ENCODE results near the gene GPR78. TPM values are rescaled to one million over a fixed set of nuclear protein-coding genes. Genes with fewer than 3 reads are reported as not detected.
"Not testable (repeated sequence)": the region's sequence is repeated elsewhere in the genome, so short reads cannot be mapped to it uniquely, and the experiment has no call there.

The GPR78 gene
- total RNA-seq, 1 donor from 2014 or later = not detected

DNA sequence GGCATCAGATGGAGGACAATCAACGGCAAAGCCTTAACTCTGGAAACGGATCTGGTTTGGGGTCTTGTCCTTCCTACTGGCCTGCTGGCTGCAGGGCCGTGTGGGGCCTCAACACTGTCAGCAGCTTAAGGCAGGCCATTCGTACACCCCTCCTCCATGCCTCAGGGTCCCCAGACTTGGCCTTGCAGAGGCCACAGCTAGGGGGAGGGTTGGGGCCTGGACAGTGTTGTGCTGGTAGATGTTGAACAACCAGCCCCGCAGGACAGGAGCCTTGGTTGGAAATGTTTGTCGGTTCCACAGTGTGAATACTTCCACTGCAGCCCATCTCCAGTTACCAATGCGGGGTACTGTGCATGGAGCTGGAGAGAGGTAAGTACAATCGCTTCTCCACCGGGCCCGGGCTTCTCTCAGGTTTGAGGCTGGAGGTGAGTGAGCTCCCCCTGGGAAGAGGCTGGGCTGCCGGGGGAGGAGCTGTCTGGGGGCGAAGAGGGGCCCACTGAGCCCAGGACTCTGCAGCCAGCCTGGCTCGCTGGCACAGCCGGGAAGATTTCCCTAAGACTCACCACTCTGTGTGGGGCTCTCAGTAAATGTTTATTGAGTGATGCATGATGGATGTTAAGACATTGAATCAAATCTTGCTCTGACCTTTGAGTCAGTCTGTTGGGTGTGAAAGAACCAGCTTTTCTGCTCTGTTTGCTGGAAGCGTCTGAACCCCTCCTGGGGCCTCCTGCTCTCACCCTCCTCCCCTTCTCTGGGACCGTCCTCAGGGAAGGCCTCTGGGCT, 19.7 kb upstream of the GPR78 start:
- DNase-seq (ENCODE audit: low read depth) = no peak

DNA sequence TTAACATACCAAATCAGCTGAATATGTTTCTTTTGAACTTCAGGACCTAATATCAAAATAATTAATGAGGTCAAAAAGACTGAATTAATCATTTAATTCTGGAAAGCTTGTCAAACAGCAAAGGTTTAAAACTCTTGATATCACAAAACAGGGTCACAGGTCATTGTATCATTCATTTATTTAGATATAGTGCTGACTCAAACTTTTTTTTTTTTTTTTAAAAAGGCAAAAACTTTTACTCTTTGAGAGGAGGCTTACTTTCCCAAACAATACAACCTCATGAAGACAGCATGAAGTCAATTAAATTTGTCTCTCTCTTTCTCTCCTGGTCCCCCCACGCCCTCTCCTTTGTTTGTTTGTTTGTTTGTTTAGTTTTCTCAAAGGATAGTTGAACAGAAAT, 15.6 kb upstream of the GPR78 start:
- DNase-seq (ENCODE audit: low read depth) = no peak

DNA sequence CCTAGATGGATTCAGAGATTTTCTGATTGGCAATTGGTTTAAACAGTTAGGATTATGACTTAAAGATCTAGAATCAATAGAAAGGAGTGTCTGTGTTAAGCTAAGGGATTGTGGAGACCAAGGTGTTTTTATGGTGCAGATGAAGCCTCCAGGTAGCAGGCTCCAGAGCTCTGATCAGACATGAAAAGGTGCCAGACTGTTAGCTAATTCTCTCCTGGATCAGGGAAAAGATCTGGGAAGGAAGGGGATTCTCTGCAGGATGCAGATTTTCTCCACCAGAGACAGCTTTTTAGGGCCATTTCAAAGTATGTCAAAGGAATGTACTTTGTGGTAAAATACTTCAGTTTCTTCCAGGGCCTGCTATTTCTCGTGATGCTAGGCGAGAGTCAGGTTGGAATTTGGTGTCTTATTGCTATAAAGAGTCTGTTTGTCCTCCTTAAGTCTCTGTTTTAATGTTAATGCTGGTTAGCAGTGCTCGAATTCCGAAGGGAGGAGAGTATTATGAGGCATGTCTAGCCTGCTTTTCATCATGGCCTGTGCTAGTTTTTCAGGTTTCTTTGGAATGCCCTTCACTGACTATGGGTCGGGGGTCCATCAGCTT, 12.0 kb upstream of the GPR78 start:
- DNase-seq (ENCODE audit: low read depth) = no peak

DNA sequence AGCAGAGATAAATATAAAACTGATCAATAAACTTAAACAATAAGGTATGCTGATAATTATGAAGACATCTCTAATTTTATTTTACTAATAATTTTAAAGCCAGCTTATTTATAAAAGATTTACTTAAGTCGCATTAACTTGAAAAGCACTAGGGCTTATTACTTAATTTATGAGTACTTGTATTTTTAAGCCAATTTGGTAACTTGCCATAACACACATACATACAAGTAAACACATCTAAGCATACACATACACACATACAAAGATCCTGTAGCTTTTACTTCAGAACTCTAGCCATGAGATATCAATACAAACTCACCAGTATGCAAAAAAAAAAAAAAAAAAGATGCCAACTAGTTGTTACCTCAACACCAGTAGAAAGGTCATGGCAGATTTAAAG, 10.0 kb upstream of the GPR78 start:
- no peak for DNase-seq (ENCODE audit: low read depth)

DNA sequence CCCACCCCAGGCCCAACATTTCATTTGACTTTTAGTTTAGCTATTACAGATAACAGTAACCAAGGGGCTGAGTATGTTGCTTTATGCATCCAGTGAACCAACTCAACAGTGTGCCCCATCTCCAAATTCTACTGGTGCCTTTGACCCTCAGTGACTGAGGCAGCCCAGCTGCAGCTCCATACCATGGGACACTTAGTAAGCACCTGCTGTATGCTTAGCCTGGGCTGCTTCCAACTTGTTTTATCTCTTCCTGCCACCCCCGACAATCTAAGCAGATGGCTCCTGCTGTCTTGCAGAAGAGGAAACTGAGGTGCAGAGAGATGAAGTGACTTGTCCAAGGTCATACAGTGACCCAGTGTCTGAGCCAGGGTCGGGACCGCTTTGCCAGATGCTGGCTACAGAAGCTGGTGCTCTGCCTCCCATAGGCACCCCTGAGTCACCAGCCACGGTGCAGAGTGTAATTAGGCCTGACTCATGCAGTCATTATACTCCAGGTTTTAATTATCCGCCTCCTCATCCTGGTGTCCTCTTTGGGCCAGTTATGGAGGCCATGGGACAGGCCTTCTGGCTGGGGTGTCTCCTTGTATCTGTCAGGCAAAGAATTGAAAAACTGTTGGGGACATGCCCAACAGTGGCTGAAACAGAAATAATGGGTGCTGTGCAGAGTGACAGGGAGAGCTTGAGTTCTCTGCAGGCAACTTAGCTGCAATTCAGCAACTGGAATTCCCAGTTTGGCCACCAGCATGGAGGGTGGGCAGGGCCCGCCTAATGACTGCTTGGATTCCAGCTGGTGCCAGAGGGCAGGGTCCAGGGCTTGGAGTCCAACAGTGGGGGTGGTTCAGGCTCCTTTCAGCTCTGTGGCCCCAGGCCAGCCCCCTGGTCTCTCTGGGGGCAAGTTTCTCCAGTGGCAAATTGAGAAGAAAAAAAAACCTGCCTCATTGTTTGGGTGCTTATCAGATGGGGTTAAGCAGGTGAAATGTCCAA, 8.2 kb upstream of the GPR78 start:
- no peak for DNase-seq (ENCODE audit: low read depth)

GRCh38 chr4:8573266-8573665, 6.9 kb upstream of the GPR78 start:
- DNase-seq (ENCODE audit: low read depth) = no peak

GRCh38 chr4:8574796-8575370, 5.3 kb upstream of the GPR78 start:
- no peak for DNase-seq (ENCODE audit: low read depth)

- no peak for DNase-seq (ENCODE audit: low read depth)
These were observed 4.7 kb upstream of the GPR78 start for GRCh38 chr4:8575457-8575856.

DNA sequence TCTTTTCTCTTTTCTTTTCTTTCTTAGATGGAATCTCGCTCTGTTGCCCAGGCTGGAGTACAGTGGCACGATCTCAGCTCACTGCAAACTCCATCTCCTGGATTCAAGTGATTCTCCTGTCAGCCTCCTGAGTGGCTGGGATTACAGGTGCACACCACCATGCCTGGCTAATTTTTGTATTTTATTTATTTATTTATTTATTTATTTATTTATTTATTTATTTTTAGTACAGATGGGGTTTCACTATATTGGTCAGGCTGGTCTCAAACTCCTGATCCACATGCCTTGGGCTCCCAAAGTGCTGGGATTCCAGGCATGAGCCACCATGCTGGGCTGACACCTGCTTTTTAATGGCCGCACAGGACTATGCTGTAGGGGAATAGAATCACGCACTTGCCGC, 3.6 kb upstream of the GPR78 start:
- not testable (repeated sequence) for DNase-seq (ENCODE audit: low read depth)

- DNase-seq (ENCODE audit: low read depth) = no peak
These were observed 3.1 kb upstream of the GPR78 start for GRCh38 chr4:8577046-8577445.

DNA sequence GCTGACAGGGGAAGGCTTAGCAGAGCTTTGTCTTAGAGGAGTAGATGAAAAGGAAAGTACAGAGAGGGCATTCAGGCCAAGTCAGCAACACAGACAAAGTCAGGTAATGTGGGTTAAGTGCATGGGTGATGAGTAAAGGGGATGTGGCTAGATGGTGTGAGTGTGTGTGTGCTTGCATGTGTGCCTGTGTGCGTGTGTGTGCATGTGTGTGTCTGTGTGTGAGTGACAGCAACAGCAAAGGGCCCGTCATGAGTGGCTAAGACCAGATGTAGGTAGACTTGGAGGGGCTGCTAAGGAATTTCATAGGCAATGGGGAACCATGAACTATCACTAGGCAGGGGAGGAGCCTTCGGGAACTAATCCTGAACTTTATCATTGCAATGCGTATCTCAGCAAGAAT, 2.2 kb upstream of the GPR78 start:
- no peak for DNase-seq (ENCODE audit: low read depth)

GRCh38 chr4:8578717-8579116, 1.5 kb upstream of the GPR78 start:
- no peak for DNase-seq (ENCODE audit: low read depth)

DNA sequence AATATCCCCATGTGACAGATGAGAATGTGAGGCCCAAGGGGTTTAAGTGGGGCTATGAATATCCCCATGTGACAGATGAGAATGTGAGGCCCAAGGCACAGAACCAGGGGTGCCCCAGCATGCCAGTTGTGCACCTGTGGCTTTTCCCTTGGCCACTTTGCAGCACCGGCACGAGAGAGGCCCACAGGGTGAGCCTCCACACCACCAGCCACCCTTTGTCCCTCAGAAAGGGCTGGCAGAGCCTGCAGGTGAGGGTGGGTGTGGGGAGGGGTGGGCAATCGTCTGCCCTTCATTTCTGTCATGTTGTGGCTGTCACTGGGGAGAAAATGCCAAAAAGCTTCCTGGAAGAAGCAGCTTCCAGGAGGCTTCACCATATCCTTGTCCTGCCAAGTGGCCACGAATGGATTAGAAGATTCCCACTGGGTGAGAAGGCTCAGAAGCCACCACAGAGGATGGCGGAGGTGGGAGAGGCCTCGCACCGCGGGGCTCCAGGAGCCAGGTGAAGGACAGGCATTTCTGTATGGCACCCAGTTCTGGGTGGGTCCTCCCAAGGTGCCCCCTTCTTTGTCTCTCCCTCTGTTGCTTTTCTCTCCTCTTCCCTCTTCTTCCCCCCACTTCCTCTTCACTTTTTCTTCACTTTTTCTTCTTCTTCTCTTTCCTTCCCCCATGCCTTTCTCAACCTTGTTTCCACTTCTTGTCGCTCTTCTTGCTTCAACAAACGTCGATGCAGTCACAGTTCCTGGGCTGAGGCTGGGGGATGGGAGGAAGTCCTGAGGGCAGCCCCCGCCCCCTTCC, 469 bp upstream of the GPR78 start:
- DNase-seq (ENCODE audit: low read depth) = no peak

DNA sequence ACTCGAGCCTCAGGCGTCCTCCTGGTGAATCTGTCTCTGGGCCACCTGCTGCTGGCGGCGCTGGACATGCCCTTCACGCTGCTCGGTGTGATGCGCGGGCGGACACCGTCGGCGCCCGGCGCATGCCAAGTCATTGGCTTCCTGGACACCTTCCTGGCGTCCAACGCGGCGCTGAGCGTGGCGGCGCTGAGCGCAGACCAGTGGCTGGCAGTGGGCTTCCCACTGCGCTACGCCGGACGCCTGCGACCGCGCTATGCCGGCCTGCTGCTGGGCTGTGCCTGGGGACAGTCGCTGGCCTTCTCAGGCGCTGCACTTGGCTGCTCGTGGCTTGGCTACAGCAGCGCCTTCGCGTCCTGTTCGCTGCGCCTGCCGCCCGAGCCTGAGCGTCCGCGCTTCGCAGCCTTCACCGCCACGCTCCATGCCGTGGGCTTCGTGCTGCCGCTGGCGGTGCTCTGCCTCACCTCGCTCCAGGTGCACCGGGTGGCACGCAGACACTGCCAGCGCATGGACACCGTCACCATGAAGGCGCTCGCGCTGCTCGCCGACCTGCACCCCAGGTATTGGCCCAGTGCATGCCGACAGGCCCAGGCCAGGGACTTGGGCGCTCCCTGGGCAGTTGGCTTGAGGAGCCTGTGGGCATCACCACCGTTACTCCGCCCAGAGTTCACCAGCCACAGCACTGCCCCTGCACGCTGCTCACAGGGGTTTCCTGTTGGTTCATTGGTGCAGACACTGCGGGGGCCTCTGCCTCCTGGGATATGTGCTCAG, 1.1 kb downstream of the GPR78 start:
- DNase-seq (ENCODE audit: low read depth) = no peak

- DNase-seq (ENCODE audit: low read depth) = no peak
These were observed 1.8 kb downstream of the GPR78 start for GRCh38 chr4:8582016-8582415.

DNA sequence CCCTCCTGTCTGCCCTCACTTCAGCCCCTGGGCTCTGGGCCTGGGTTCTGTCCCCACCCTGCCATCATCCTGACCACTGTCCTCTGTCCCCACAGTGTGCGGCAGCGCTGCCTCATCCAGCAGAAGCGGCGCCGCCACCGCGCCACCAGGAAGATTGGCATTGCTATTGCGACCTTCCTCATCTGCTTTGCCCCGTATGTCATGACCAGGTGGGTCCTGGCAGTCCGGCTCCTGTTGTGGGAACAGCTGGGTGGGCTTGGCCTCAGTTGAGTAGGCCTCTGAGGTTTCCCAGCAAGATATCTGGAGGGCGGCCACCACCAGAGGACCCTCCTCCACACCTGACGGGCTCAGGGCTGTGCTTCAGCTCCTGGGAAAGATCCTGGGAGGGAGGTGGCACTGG, 2.2 kb downstream of the GPR78 start:
- no peak for DNase-seq (ENCODE audit: low read depth)

DNA sequence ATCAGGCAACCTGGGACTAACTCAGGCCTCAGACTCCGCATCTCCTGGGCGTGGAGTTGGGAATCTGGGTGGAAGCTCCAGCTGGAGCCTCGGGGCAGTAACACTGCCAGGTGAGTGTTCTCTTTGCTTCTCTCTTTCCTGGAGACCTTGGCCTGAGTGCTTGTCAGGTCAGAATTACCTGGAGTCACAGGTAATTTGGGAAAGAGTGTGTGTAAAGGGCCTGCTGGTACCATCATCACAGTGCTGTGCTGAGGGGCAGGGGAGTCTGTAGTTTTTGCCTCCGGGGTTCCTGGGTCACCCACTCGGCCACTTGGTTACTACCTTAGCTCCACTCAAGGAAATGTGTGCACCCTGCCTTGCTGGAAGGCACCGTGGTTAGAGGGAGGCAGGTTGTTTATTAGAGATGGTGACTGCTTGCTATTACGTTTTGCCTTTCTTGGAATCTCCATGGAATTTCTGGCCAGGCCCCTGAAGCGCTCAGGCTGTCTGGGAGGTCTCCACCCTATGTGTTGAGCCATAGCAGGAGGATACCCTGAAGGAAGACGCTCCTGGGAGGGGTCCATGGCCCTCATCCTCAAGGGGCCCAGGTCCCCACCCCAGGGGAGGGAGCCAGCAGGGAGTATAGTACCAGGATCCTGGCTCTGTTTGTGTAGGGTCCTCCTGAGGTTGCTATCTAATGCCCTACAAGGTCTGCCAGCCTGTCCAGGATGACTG, 2.9 kb downstream of the GPR78 start:
- DNase-seq (ENCODE audit: low read depth) = no peak

- no peak for DNase-seq (ENCODE audit: low read depth)
These were observed 3.4 kb downstream of the GPR78 start for GRCh38 chr4:8583655-8584025.

GRCh38 chr4:8585186-8585585, 5.0 kb downstream of the GPR78 start:
- DNase-seq (ENCODE audit: low read depth) = no peak

DNA sequence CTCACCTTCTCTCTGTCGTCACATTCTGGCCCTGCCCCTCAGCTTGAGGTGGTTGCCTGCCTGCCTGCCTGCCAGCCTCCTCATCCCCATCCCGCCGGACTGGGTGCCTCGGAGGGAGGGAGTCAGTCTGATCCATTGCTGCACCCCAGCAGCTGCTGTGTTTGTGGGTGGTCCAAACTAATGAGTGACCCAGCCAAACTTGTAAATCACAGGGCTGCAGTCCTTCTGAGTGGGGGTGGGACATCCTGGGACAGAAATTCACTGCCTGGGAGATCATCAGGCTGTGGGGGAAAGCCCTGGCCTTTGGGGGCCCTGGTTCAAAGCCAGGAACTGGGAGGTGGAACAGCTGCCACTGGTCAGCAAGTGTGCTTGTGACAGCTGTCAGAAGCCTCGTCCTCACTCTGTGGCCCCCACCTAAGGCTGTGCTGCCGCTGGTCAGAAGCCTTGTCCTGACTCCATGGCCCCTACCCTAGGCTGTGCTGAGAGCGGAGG, 5.6 kb downstream of the GPR78 start:
- no peak for DNase-seq (ENCODE audit: low read depth)
